Measurements from ENCODE around the gene WNK1. TPM values are rescaled to one million over a fixed set of nuclear protein-coding genes. Genes with fewer than 3 reads are reported as not detected.

Gene WNK1
- total RNA-seq, 4 donors from 2014 or later: 168 to 223 (median 204) TPM

DNA sequence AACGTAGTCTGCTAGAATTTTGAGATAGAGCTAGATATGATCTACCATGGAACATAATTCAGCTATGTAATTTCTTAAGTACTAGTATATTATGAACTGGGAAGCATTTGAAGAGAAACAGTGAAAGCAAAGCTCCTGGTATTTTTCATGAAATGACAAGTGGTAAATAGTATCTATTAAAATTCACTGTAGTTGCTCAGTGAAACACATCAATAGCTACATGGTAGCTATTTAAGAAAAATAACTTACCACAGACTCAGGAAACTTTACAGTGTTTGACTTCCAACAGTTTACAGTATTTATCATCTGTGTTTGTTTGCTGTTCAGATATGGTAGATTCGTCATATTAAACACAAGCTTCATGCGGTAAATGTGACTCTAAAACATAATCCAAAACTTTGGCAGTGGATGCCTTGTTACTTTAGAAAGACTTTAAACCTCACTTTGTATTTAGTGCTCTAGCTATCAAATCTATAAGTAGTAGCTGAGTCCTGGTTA is 25.2 kb downstream of the WNK1 start:
- H3K27me3 ChIP-seq: no peaks in the 10 kb centered on the region
- no peak overlapping the region for H3K4me3 ChIP-seq
- H3K36me3 ChIP-seq: no peaks in the 10 kb centered on the region
- peaks cover 79 to 85% of the 10 kb centered on the region in 2 donors for H3K4me1 ChIP-seq
- TF ChIP-seq, protein P1, sequence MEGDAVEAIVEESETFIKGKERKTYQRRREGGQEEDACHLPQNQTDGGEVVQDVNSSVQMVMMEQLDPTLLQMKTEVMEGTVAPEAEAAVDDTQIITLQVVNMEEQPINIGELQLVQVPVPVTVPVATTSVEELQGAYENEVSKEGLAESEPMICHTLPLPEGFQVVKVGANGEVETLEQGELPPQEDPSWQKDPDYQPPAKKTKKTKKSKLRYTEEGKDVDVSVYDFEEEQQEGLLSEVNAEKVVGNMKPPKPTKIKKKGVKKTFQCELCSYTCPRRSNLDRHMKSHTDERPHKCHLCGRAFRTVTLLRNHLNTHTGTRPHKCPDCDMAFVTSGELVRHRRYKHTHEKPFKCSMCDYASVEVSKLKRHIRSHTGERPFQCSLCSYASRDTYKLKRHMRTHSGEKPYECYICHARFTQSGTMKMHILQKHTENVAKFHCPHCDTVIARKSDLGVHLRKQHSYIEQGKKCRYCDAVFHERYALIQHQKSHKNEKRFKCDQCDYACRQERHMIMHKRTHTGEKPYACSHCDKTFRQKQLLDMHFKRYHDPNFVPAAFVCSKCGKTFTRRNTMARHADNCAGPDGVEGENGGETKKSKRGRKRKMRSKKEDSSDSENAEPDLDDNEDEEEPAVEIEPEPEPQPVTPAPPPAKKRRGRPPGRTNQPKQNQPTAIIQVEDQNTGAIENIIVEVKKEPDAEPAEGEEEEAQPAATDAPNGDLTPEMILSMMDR (IDR thresholded peaks at IDR 0.05 in 4 of 5, conservative IDR thresholded peaks at IDR 0.05 in 1 of 5): no peak
- TF ChIP-seq POLR2A (IDR thresholded peaks at IDR 0.05): no peak
- no peaks in the 10 kb centered on the region for H3K9me3 ChIP-seq
- in situ Hi-C loops (cut with MboI; ENCODE audit: low sequenced_read_pairs in 4 of 4) (no loop called here), intact Hi-C loops (cut with DNase I; ENCODE audit: low total_unique reads) (loop anchor here (5.0 kb wide), 1 partner anchor 35 kb away; no protein-coding TSS in a partner anchor)
- DNase-seq (no peak), ATAC-seq (no peak)
- H3K27ac ChIP-seq: peak overlapping the region in 2 of 4 donors; percentile 38 to 48

DNA sequence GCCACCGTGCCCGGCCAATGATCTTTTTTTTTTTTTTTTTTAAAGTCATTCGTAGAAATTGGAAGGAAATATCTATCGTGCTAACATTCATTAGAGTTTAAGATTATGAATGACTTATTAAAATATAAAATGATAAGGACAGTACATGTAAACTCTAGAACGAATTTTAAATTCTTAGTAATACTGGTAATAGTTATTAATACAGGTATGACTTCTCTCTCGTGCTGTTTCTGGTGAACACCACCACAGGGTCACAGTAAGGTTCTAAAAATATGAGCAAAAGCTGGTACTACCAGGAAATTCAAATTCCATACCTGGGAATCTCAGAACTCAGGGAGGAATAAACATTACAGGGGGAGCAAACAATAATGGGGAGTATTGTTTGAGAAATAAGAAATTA is 26.2 kb downstream of the WNK1 start:
- peak; percentile 38 to 70 for ATAC-seq
- Histone ChIP-seq H3K9me3 (no peaks in the 10 kb centered on the region), H3K27ac (peak overlapping the region; percentile 21 to 52 (median 43)), H3K4me1 (peaks cover 69 to 79% of the 10 kb centered on the region in 2 donors), H3K4me3 (peak overlapping the region in 1 of 4 donors; percentile 17), H3K27me3 (no peaks in the 10 kb centered on the region), H3K36me3 (no peaks in the 10 kb centered on the region)
- DNase-seq: no peak
- TF ChIP-seq, protein P1 (IDR thresholded peaks at IDR 0.05 in 4 of 5, conservative IDR thresholded peaks at IDR 0.05 in 1 of 5): no peak
- in situ Hi-C loops (cut with MboI; ENCODE audit: low sequenced_read_pairs in 4 of 4) (no loop called here), intact Hi-C loops (cut with DNase I; ENCODE audit: low total_unique reads) (loop anchor here (5.0 kb wide), 1 partner anchor 34 kb away; no protein-coding TSS in a partner anchor)

DNA sequence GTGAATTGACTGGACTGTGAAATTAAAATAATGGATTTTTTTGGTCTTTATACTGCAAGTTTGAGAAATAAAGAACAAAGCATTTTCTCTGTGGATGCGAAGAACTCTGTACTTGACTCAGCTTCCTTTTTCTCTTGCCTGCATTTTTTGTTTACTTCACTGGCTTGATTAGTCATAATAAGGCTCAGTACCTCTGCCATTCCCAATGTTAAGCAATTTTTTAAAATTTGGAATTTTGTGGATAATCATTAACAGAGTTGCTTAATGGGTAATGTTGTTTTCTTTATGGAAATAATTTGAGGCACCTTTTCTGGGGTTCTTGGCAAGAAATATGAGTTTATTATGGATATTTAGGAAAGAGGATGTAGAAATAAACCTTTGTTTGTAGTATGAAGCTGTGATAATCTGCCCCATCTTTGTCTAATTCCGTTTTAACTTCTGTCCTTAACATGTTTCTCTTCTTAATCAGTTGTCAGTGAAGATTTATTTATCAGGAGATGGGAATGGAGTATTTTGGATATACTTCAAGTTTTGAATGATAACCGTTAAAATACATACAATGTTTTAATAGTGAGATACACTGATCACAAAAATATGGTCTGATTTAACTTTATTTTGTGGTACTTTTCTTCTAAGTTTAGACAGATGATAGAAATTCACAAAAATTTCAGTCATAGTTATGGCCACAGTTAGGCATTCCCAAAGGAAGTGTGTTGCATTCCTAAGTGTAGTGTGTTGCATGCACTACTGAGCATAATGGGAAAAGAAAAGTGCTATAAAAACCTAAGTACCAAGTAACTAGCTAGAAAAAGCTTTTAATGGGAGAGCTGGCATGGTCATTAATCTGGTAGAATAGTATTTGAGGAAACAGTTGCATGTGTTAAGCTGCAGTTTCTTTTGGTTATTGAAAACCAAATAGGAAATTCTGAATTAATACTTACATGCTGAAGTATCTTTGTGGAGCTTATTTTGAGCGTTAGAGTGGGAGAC is 27.7 kb downstream of the WNK1 start:
- in situ Hi-C loops (cut with MboI; ENCODE audit: low sequenced_read_pairs in 4 of 4) (no loop called here), intact Hi-C loops (cut with DNase I; ENCODE audit: low total_unique reads) (loop anchor here (5.0 kb wide), 1 partner anchor 32 kb away; no protein-coding TSS in a partner anchor)
- Histone ChIP-seq H3K9me3 (no peaks in the 10 kb centered on the region), H3K27me3 (no peaks in the 10 kb centered on the region), H3K4me1 (peaks cover 55 to 65% of the 10 kb centered on the region in 2 donors), H3K4me3 (peak overlapping the region in 2 of 4 donors; percentile 17 to 19), H3K27ac (peak overlapping the region; percentile 38 to 52 (median 49)), H3K36me3 (no peaks in the 10 kb centered on the region)
- no peak for TF ChIP-seq POLR2A (IDR thresholded peaks at IDR 0.05)
- TF ChIP-seq, protein P1 (IDR thresholded peaks at IDR 0.05 in 4 of 5, conservative IDR thresholded peaks at IDR 0.05 in 1 of 5): no peak
- DNase-seq: no peak
- peak in 1 of 2 donors; percentile 33 for ATAC-seq

DNA sequence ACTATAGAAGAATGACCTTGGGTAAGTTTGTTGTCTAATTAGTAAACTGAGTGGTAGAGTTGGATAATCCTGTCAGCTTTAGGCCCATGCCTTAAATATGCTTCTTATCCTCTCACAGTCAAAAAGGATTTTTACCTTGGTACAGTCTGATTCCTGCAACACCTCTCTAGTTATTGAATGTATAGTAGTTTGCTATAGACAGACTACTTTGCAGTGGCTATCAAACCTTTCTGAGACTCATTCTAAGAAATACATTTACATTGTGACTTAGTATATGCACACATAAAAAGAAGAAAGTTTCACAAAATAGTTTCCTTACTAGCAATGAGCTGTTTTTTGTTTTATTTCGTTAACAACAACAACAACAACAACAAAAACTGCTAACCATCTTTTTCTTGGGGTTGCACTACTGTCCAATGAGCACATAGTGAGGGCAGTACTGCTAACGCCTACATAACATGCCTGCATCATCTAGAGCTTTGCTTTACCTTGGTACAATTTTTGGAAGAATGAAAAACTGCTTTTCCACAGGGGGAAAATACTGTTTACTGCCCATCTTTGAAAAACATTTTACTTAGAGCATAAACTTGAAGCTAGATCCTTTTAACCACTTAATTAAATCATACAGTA is 28.5 kb downstream of the WNK1 start:
- Histone ChIP-seq H3K36me3 (no peaks in the 10 kb centered on the region), H3K27me3 (no peaks in the 10 kb centered on the region), H3K4me1 (peaks cover 48 to 60% of the 10 kb centered on the region in 2 donors), H3K4me3 (no peak overlapping the region), H3K27ac (peak overlapping the region in 1 of 4 donors; percentile 52), H3K9me3 (no peaks in the 10 kb centered on the region)
- intact Hi-C loops (cut with DNase I; ENCODE audit: low total_unique reads): no loop called here
- no peak for ATAC-seq
- TF ChIP-seq POLR2A (IDR thresholded peaks at IDR 0.05): no peak
- TF ChIP-seq, protein P1 (IDR thresholded peaks at IDR 0.05 in 4 of 5, conservative IDR thresholded peaks at IDR 0.05 in 1 of 5): no peak
- in situ Hi-C loops (cut with MboI; ENCODE audit: low sequenced_read_pairs in 4 of 4): no loop called here
- no peak for DNase-seq

Data from gastrocnemius medialis (tissue), 4 donors.